Neural cell (in vitro differentiated cells): ENCODE measurements around the gene ERG28.

Experiments
- CTCF ChIP-seq: fragments of 450-650 bp; IDR thresholded peaks from 2 replicates; pipeline ENCODE4 v1.5.1; 2014; ENCODE audit warnings: antibody characterized with exemption, mild to moderate bottlenecking, moderate library complexity; ENCODE audit not compliant: poor library complexity, severe bottlenecking
- EP300 ChIP-seq: fragments of 450-650 bp; conservative IDR thresholded peaks from 2 replicates; pipeline ENCODE4 v1.6.1; 2014; ENCODE audit warnings: antibody characterized with exemption, mild to moderate bottlenecking, moderate library complexity; ENCODE audit not compliant: poor library complexity, severe bottlenecking
- EZH2 ChIP-seq: fragments of 200-600, 300-800 bp; shearing (Covaris generic), sonication (generic); IDR thresholded peaks from 2 replicates; pipeline ENCODE4 v1.6.1; 2014; ENCODE audit warnings: antibody characterized with exemption, low read length, borderline replicate concordance, mild to moderate bottlenecking; ENCODE audit not compliant: insufficient read depth, poor library complexity, severe bottlenecking
- MXI1 ChIP-seq: fragments of 450-650 bp; conservative IDR thresholded peaks from 2 replicates; pipeline ENCODE4 v1.6.1; 2014; ENCODE audit warnings: antibody characterized with exemption, mild to moderate bottlenecking; ENCODE audit not compliant: poor library complexity, severe bottlenecking
- POLR2AphosphoS5 ChIP-seq: IDR thresholded peaks from 2 replicates; pipeline ENCODE4 v1.6.1; 2012
- RAD21 ChIP-seq: fragments of 450-650 bp; conservative IDR thresholded peaks from 2 replicates; pipeline ENCODE4 v1.6.1; 2014; ENCODE audit warnings: antibody characterized with exemption, mild to moderate bottlenecking, moderate library complexity
- REST ChIP-seq: IDR thresholded peaks from 2 replicates; pipeline ENCODE4 v1.6.1; 2012; ENCODE audit warnings: borderline replicate concordance
- SMC3 ChIP-seq: fragments of 450-650 bp; conservative IDR thresholded peaks from 2 replicates; pipeline ENCODE4 v1.6.1; 2014; ENCODE audit warnings: antibody characterized with exemption, mild to moderate bottlenecking, moderate library complexity; ENCODE audit not compliant: poor library complexity
- TAF1 ChIP-seq: IDR thresholded peaks from 2 replicates; pipeline ENCODE4 v1.6.1; 2012; ENCODE audit warnings: low read depth

- TF ChIP-seq REST (no peak), CTCF (no peak), SMC3 (no peak), EZH2 (no peak), TAF1 (no peak), EP300 (no peak), POLR2AphosphoS5 (no peak), RAD21 (no peak), MXI1 (no peak)
Measured at GRCh38 chr14:75607044-75607443, 53.6 kb downstream of the ERG28 start.
